Uterus (tissue), 4 donors: ENCODE results near the gene CXCR3. TPM values are rescaled to one million over a fixed set of nuclear protein-coding genes. Genes with fewer than 3 reads are reported as not detected.

ENCODE experiments used
- DNase-seq, 2 donors: peaks; one replicate each; pipeline ENCODE4 v3.0.0-alpha.2; 2019 to 2020
- H3K27ac ChIP-seq, 2 donors: fragments of 200-600 bp; sonication (generic); 1 replicate in 1 of 2; 2 replicates in 1 of 2; pipeline ENCODE4 v1.5.1; 2016 to 2018
- H3K27me3 ChIP-seq, 2 donors: fragments of 200-600 bp; sonication (generic); one replicate each; pipeline ENCODE4 v1.5.1; 2018 to 2019; ENCODE audit warnings: control low read depth in 1 of 2
- H3K36me3 ChIP-seq, 2 donors: fragments of 200-600 bp; sonication (generic); one replicate each; pipeline ENCODE4 v1.5.1; 2019; ENCODE audit warnings: control low read depth in 1 of 2
- H3K4me1 ChIP-seq, 2 donors: fragments of 200-600 bp; sonication (generic); one replicate each; pipeline ENCODE4 v1.5.1; 2018 to 2019; ENCODE audit warnings: control low read depth in 1 of 2
- H3K4me3 ChIP-seq, 2 donors: fragments of 200-600 bp; sonication (generic); 1 replicate in 1 of 2; 2 replicates in 1 of 2; pipeline ENCODE4 v1.5.1; 2018 to 2019; ENCODE audit warnings: mild to moderate bottlenecking in 1 of 2
- H3K9me3 ChIP-seq, 2 donors: fragments of 200-600 bp; sonication (generic); one replicate each; pipeline ENCODE4 v1.5.1; 2019; ENCODE audit warnings: control low read depth in 1 of 2
- POLR2A ChIP-seq, 2 donors: fragments of 450-650 bp; IDR thresholded peaks; one replicate each; pipeline ENCODE4 v1.6.1; 2016; ENCODE audit warnings: antibody characterized with exemption in 2 of 2, mild to moderate bottlenecking in 1 of 2, moderate library complexity in 1 of 2
- intact Hi-C: fragments of 100-400 bp; cut with DNase I; formaldehyde crosslinking; loops from one replicate; pipeline ENCODE4 v1.15.1; 2023; ENCODE audit warnings: low total_unique reads
- total RNA-seq, 4 donors: library from RNA; depleted of rRNA in 3 of 4; stranded (reverse); fragments of >200 nt in 3 of 4; gene quantifications; one replicate each; pipeline versions ENCODE4 v1.1.0 to v1.2.4, GENCODE V29; 2014 to 2023
- TF ChIP-seq, protein P1 (sequence below), 4 experiments: fragments of 200-600 bp in 2 of 4; fragments of 450-650 bp in 2 of 4; sonication (generic) in 2 of 4; IDR thresholded peaks; one replicate each; pipeline ENCODE4 v1.5.1; 2016 to 2019; ENCODE audit warnings: antibody characterized with exemption in 4 of 4, mild to moderate bottlenecking in 2 of 4, moderate library complexity in 1 of 4
- donor health status: DM: yes; HTN: yes; CAD: no.

Gene CXCR3
- total RNA-seq, 4 donors from 2014 or later = 0.28 TPM; not detected in 3

DNA sequence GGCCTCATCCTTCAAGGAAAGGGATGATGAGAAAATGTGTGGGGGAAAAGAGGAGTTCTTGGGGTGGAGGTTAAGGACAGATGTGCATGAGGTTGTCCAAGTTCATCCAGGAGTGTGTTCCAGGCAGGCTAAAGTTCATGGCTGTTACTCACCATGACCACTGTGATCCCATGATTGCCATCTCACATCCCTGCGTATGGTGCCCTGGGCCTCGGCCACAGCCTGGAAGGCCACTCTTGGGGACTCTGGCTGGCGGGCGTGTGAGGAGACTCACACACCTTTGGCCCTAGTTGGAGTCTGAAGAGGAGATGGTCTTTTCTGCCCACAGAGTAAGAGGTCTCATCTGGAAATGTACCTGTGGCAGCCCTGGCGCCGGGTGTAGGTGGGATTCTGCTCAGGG lies 41.6 kb upstream of the CXCR3 start:
- no peaks in the 10 kb centered on the region for H3K4me1 ChIP-seq
- no peak overlapping the region for H3K27ac ChIP-seq
- intact Hi-C loops = no loop called here
- no peaks in the 10 kb centered on the region for H3K9me3 ChIP-seq
- no peaks in the 10 kb centered on the region for H3K36me3 ChIP-seq
- H3K4me3 ChIP-seq = no peak overlapping the region
- no peak for DNase-seq
- TF ChIP-seq, protein P1, sequence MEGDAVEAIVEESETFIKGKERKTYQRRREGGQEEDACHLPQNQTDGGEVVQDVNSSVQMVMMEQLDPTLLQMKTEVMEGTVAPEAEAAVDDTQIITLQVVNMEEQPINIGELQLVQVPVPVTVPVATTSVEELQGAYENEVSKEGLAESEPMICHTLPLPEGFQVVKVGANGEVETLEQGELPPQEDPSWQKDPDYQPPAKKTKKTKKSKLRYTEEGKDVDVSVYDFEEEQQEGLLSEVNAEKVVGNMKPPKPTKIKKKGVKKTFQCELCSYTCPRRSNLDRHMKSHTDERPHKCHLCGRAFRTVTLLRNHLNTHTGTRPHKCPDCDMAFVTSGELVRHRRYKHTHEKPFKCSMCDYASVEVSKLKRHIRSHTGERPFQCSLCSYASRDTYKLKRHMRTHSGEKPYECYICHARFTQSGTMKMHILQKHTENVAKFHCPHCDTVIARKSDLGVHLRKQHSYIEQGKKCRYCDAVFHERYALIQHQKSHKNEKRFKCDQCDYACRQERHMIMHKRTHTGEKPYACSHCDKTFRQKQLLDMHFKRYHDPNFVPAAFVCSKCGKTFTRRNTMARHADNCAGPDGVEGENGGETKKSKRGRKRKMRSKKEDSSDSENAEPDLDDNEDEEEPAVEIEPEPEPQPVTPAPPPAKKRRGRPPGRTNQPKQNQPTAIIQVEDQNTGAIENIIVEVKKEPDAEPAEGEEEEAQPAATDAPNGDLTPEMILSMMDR (IDR thresholded peaks at IDR 0.05) = no peak
- TF ChIP-seq POLR2A (IDR thresholded peaks at IDR 0.05) = no peak
- no peaks in the 10 kb centered on the region for H3K27me3 ChIP-seq

DNA sequence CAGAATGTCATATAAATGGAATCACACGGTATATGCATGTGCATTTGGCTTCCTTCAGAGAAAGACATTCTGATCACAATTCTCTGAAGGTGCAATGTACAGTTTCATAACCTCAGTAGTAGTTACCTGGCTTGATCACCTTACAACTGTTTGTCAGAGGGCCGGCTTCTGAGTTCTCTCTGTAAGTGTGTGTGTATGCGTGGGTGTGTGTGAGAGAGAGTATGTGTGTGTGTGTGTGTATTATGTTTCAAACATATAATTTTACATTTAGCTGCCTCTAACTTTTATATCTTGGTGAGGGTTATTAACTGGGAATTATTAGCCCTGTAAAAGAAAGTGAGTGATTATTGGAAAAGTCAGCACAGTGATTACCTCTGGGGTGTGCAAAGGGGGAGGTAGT lies 41.0 kb upstream of the CXCR3 start:
- intact Hi-C loops = no loop called here
- H3K36me3 ChIP-seq = no peaks in the 10 kb centered on the region
- no peak overlapping the region for H3K27ac ChIP-seq
- no peak for TF ChIP-seq POLR2A (IDR thresholded peaks at IDR 0.05)
- TF ChIP-seq, protein P1 (IDR thresholded peaks at IDR 0.05) = no peak
- H3K27me3 ChIP-seq = no peaks in the 10 kb centered on the region
- H3K4me3 ChIP-seq = no peak overlapping the region
- H3K9me3 ChIP-seq = no peaks in the 10 kb centered on the region
- no peaks in the 10 kb centered on the region for H3K4me1 ChIP-seq
- no peak for DNase-seq

DNA sequence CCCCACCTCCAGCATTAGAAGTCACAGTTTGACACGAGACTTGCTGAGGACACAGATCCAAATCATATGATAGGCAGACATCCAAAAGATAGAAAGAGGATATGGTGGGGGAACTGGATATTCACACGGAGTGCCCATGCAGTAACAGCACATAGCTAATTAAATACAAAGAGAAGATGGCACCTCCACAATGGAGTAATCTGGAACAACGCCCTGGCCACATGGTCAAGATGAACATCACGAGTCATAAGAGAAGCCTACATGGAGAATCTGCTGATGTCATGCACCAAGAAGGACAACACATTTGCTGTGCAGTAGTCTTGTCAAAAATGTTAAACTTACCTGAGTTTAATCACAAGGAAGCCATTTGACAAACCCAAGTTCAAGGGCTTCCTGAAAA lies 39.0 kb upstream of the CXCR3 start:
- no peak overlapping the region for H3K27ac ChIP-seq
- intact Hi-C loops = no loop called here
- TF ChIP-seq, protein P1 (IDR thresholded peaks at IDR 0.05) = no peak
- no peak for TF ChIP-seq POLR2A (IDR thresholded peaks at IDR 0.05)
- no peaks in the 10 kb centered on the region for H3K4me1 ChIP-seq
- no peak overlapping the region for H3K4me3 ChIP-seq
- no peak for DNase-seq
- H3K9me3 ChIP-seq = no peaks in the 10 kb centered on the region
- no peaks in the 10 kb centered on the region for H3K27me3 ChIP-seq
- no peaks in the 10 kb centered on the region for H3K36me3 ChIP-seq

DNA sequence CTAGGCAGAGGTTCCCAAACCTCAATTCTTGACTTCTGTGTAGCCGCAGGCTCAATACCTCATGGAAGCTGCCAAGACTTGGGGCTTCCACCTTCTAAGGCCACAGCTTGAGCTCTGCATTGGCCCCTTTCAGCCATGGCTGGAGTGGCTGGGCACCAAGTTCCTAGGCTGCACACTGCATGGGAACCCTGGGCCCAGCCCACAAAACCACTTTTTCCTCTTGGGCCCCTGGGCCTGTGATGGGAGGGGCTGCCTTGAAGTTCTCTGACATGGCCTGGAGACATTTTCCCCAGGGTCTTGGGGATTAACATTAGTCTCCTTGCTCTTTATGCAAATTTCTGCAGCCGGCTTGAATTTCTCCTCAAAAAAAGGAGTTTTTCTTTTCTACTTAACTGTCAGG lies 35.0 kb upstream of the CXCR3 start:
- Histone ChIP-seq H3K4me1 (no peaks in the 10 kb centered on the region), H3K9me3 (no peaks in the 10 kb centered on the region), H3K27me3 (no peaks in the 10 kb centered on the region), H3K4me3 (no peak overlapping the region), H3K27ac (no peak overlapping the region), H3K36me3 (no peaks in the 10 kb centered on the region)
- TF ChIP-seq POLR2A (IDR thresholded peaks at IDR 0.05) = no peak
- TF ChIP-seq, protein P1 (IDR thresholded peaks at IDR 0.05) = no peak
- intact Hi-C loops = no loop called here
- no peak for DNase-seq

DNA sequence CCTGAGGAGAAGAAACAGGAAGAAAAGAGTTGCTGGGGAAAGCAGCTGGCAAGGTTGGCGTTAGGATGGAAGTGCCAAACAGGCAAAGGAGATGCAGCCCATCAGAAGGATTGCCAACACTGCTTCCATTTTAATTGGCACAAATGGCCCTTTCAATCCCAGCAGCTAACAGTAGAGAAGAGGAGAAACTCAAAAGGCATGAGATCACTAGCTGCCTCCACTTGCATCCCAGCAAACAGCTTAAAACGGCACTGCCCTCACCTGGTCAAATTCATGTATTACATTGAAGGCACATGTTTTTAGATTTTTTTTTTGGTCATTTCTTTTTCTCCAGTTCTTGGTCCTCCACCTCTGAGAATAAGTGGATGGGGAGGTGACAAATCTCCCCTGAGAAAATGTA lies 34.1 kb upstream of the CXCR3 start:
- peak in 1 of 2 donors; percentile 43 for DNase-seq
- TF ChIP-seq POLR2A (IDR thresholded peaks at IDR 0.05) = no peak
- TF ChIP-seq, protein P1 (IDR thresholded peaks at IDR 0.05) = peak; percentile 40 to 61 (median 49)

More for the DNA sequence above, 34.1 kb upstream of the CXCR3 start:
- Histone ChIP-seq H3K27ac (no peak overlapping the region), H3K27me3 (no peaks in the 10 kb centered on the region), H3K36me3 (no peaks in the 10 kb centered on the region), H3K4me3 (no peak overlapping the region), H3K4me1 (no peaks in the 10 kb centered on the region), H3K9me3 (no peaks in the 10 kb centered on the region)
- intact Hi-C loops = no loop called here
